K562 (cell line): ENCODE measurements around the gene SHISA4. TPM values are rescaled to one million over a fixed set of nuclear protein-coding genes. Genes with fewer than 3 reads are reported as not detected.

Experiments
- ARID2 ChIP-seq: fragments of 450-650 bp; IDR thresholded peaks from 2 replicates; pipeline ENCODE4 v1.6.1; 2017; ENCODE audit warnings: antibody characterized with exemption, mild to moderate bottlenecking
- CHD2 ChIP-seq: IDR thresholded peaks from 2 replicates; pipeline ENCODE4 v1.6.1; 2011; ENCODE audit warnings: low read depth, low read length
- ETV5 ChIP-seq: sonication (generic); formaldehyde crosslinking; IDR thresholded peaks from 2 replicates; pipeline ENCODE4 v1.4.0; 2020; ENCODE audit warnings: low read depth, mild to moderate bottlenecking, missing genetic modification reagents
- JUND ChIP-seq, 2 experiments: IDR thresholded peaks; 2 replicates in 1 of 2; 3 replicates in 1 of 2; pipeline ENCODE4 v1.6.1; 2011; ENCODE audit warnings: borderline replicate concordance in 2 of 2, low read depth in 2 of 2, low read length in 2 of 2, improper control_type of control experiment in 1 of 2, missing biosample characterization in 1 of 2, missing genetic modification characterization in 1 of 2, missing genetic modification reagents in 1 of 2
- KDM2B ChIP-seq: fragments of 250-450 bp; sonication (Bioruptor Pico); IDR thresholded peaks from 2 replicates; pipeline ENCODE4 v1.8.0; 2021; ENCODE audit warnings: mild to moderate bottlenecking, moderate library complexity
- NUFIP1 ChIP-seq: fragments of 450-650 bp; IDR thresholded peaks from 2 replicates; pipeline ENCODE4 v1.6.1; 2018; ENCODE audit not compliant: partially characterized antibody
- SMARCE1 ChIP-seq: fragments of 450-650 bp; IDR thresholded peaks from 2 replicates; pipeline ENCODE4 v1.7.1; 2016; ENCODE audit warnings: mild to moderate bottlenecking
- TAF1 ChIP-seq: IDR thresholded peaks from 2 replicates; pipeline ENCODE4 v1.6.1; 2011; ENCODE audit warnings: mild to moderate bottlenecking, low read length, moderate library complexity; ENCODE audit not compliant: insufficient read depth, control insufficient read depth, severe bottlenecking; ENCODE audit errors: extremely low read depth
- ZNF24 ChIP-seq: fragments of 450-650 bp; IDR thresholded peaks from 2 replicates; pipeline ENCODE4 v1.6.1; 2016
- polyA plus RNA-seq, 8 experiments: library from polyadenylated mRNA; depleted of rRNA in 4 of 8; stranded (reverse) in 5 of 8; unstranded in 3 of 8; fragments of >200 nt; fragmentation: Nextera tagmentation in 2 of 8; fragmentation: Illumina TruSeq in 1 of 8; extraction: Ambion mirVana in 2 of 8; extraction: Trizol in 1 of 8; gene quantifications; 2 replicates each; pipeline versions ENCODE4 v1.2.1 to v1.2.3, GENCODE V29; 2011 to 2014; ENCODE audit warnings: inconsistent platforms in 1 of 8, missing spikeins in 1 of 8
- total RNA-seq, 7 experiments: library from RNA; depleted of rRNA in 6 of 7; stranded (reverse); fragments of >200 nt in 6 of 7; fragmentation: Illumina TruSeq in 2 of 7; extraction: Trizol in 2 of 7; gene quantifications; 2 replicates each; pipeline versions ENCODE4 v1.2.1 to v1.2.3, GENCODE V29; 2011 to 2021; ENCODE audit warnings: low replicate concordance in 1 of 7
- TF ChIP-seq, protein P1 (sequence below), 2 experiments: fragments of 450-650 bp in 1 of 2; sonication (generic) in 1 of 2; formaldehyde crosslinking; conservative IDR thresholded peaks; 2 replicates each; pipeline versions ENCODE4 v1.4.0 to v1.8.1; 2020 to 2022; ENCODE audit warnings: mild to moderate bottlenecking in 1 of 2, missing genetic modification reagents in 1 of 2
- TF ChIP-seq, protein P2 (sequence below): fragments of 450-650 bp; formaldehyde crosslinking; IDR thresholded peaks from 2 replicates; pipeline ENCODE4 v1.4.0; 2020; ENCODE audit warnings: mild to moderate bottlenecking, moderate library complexity

SHISA4 gene
- total and polyA plus RNA-seq, 9 of the 15 experiments (the other 6 are each of a cell fraction or from before 2014, with no cell fraction given), result 0.15 to 0.95 (median 0.68) TPM; not detected in 2

DNA sequence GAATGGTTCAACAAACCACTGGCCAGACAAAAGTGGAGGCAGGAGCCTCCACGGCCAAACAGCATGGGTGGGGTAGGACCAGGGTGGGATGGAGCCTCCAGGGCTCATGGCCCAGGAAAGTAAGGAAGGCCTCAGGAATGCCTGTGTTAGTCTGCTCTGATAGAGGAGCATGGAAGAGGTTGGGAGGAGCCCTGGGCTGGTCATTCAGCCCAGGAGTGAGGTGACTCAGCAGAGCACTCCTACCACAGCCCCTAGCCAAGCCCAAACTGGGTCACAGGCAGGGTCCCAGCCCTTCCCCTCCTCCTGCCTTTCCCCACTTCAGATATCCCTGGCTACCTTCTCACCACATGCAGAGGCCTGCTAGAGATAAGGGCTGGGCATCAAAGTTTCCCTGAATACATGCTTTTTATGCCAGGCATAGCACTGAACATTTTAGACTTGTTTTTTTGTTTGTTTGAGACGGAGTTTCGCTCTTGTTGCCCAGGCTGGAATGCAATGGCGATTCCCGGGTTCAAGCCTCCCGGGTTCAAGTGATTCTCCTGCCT, 3.1 kb upstream of the SHISA4 start (continued):
- TF ChIP-seq, protein P1, sequence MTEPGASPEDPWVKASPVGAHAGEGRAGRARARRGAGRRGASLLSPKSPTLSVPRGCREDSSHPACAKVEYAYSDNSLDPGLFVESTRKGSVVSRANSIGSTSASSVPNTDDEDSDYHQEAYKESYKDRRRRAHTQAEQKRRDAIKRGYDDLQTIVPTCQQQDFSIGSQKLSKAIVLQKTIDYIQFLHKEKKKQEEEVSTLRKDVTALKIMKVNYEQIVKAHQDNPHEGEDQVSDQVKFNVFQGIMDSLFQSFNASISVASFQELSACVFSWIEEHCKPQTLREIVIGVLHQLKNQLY (CRISPR knock-in tag; conservative IDR thresholded peaks at IDR 0.05), result no peak
- TF ChIP-seq ZNF24 (no peak), ETV5 (CRISPR knock-in tag) (0 out of 2 replicates have a peak, but pooled peaks have one; percentile 22), SMARCE1 (peak; percentile 72), ARID2 (0 out of 2 replicates have a peak, but pooled peaks have one; percentile 21), KDM2B (CRISPR knock-in tag) (no peak), TAF1 (no peak), JUND (IDR thresholded peaks at IDR 0.05; ENCODE audit: borderline replicate concordance, low read depth, low read length) (peak; percentile 87), JUND (tag; IDR thresholded peaks at IDR 0.05; ENCODE audit: borderline replicate concordance, low read depth, low read length) (peak; percentile 70; the same call in 2 of the 3 replicates), CHD2 (no peak), NUFIP1 (no peak)
- TF ChIP-seq, protein P2, sequence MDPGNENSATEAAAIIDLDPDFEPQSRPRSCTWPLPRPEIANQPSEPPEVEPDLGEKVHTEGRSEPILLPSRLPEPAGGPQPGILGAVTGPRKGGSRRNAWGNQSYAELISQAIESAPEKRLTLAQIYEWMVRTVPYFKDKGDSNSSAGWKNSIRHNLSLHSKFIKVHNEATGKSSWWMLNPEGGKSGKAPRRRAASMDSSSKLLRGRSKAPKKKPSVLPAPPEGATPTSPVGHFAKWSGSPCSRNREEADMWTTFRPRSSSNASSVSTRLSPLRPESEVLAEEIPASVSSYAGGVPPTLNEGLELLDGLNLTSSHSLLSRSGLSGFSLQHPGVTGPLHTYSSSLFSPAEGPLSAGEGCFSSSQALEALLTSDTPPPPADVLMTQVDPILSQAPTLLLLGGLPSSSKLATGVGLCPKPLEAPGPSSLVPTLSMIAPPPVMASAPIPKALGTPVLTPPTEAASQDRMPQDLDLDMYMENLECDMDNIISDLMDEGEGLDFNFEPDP (CRISPR knock-in tag), result no peak
